Common myeloid progenitor, CD34-positive (primary cell): Measurements from ENCODE around the gene CLSTN3.

Experiments used
- CTCF ChIA-PET: fragments of 350-600 bp; sonication (Branson Sonifier 250); formaldehyde crosslinking; loops from one replicate; lab custom pipeline; 2021; ENCODE audit warnings: antibody characterized with exemption; lab: Charles Lee
- POLR2A ChIA-PET: fragments of 350-600 bp; sonication (Branson Sonifier 250); formaldehyde crosslinking; loops from one replicate; lab custom pipeline; 2021; ENCODE audit warnings: antibody characterized with exemption; lab: Charles Lee
- DNase-seq, 3 donors: peaks; one replicate each; pipeline versions ENCODE4 v3.0.0 to v3.0.0-alpha.2; 2013
- H3K27ac ChIP-seq, 2 experiments: 1 replicate in 1 of 2; 2 replicates in 1 of 2; pipeline ENCODE4 v1.7.0; 2013; ENCODE audit warnings: inconsistent platforms in 2 of 2, low read length in 2 of 2, mild to moderate bottlenecking in 2 of 2, low read depth in 1 of 2, moderate library complexity in 1 of 2; ENCODE audit not compliant: severe bottlenecking in 2 of 2, insufficient read depth in 1 of 2, poor library complexity in 1 of 2
- H3K27me3 ChIP-seq, 5 experiments: replicated peaks in 2 of 5; 1 replicate in 3 of 5; 2 replicates in 2 of 5; pipeline versions ENCODE4 v1.6.1 to v1.7.0; 2013; ENCODE audit warnings: low read length in 4 of 5, mild to moderate bottlenecking in 2 of 5, moderate library complexity in 2 of 5, inconsistent platforms in 1 of 5; ENCODE audit not compliant: insufficient read depth in 5 of 5, control insufficient read depth in 4 of 5
- H3K36me3 ChIP-seq, 4 experiments: 1 replicate in 2 of 4; 2 replicates in 2 of 4; pipeline versions ENCODE4 v1.6.1 to v1.7.0; 2013; ENCODE audit warnings: low read length in 3 of 4, control low read depth in 1 of 4, mild to moderate bottlenecking in 1 of 4; ENCODE audit not compliant: control insufficient read depth in 4 of 4, insufficient read depth in 4 of 4
- H3K4me1 ChIP-seq, 4 experiments: 1 replicate in 3 of 4; 2 replicates in 1 of 4; pipeline versions ENCODE4 v1.6.1 to v1.7.1; 2013; ENCODE audit warnings: low read length in 3 of 4, mild to moderate bottlenecking in 3 of 4, control low read depth in 1 of 4, inconsistent platforms in 1 of 4, moderate library complexity in 1 of 4; ENCODE audit not compliant: control insufficient read depth in 4 of 4, insufficient read depth in 4 of 4; ENCODE audit errors: control extremely low read depth in 1 of 4
- H3K4me3 ChIP-seq, 7 experiments: 1 replicate in 4 of 7; 2 replicates in 3 of 7; pipeline versions ENCODE4 v1.5.1 to v1.7.0; 2013; ENCODE audit warnings: mild to moderate bottlenecking in 7 of 7, low read length in 6 of 7, moderate library complexity in 6 of 7, inconsistent platforms in 2 of 7, low read depth in 2 of 7, control low read depth in 1 of 7; ENCODE audit not compliant: insufficient read depth in 4 of 7, control insufficient read depth in 1 of 7; ENCODE audit errors: extremely low read depth in 1 of 7
- H3K9me3 ChIP-seq, 5 experiments: 1 replicate in 4 of 5; 2 replicates in 1 of 5; pipeline versions ENCODE4 v1.6.1 to v1.7.1; 2013; ENCODE audit warnings: low read length in 4 of 5, mild to moderate bottlenecking in 2 of 5, inconsistent platforms in 1 of 5, low read depth in 1 of 5, moderate library complexity in 1 of 5; ENCODE audit not compliant: control insufficient read depth in 4 of 5, insufficient read depth in 2 of 5; ENCODE audit errors: control extremely low read depth in 1 of 5
- WGBS: methylation state at CpG from one replicate; pipeline ENCODE4 v1.1.5; 2013; ENCODE audit not compliant: insufficient coverage; 5-methylcytosine and 5-hydroxymethylcytosine counted together

CLSTN3 gene

GRCh38 chr12:7122811-7123769, 7.1 kb upstream of the CLSTN3 start:
- ChIA-PET CTCF (interaction anchor here (0.7 to 6.1 kb wide), 5 partner anchors 11 to 254 kb away, joined by 3 to 27 read pairs (median 3); no protein-coding TSS in a partner anchor), POLR2A (no interaction called here)
- H3K9me3 ChIP-seq = no peaks in the 10 kb centered on the region
- peaks cover 0 to 27% (median 7%) of the 10 kb centered on the region in 4 experiments for H3K36me3 ChIP-seq
- 94% methylated on average over 5 of the region's 7 CpGs for WGBS
- peaks cover 0 to 20% (median 10%) of the 10 kb centered on the region in 4 experiments for H3K4me1 ChIP-seq
- H3K27me3 ChIP-seq = no peaks in the 10 kb centered on the region
- H3K27ac ChIP-seq = no peak overlapping the region
- no peak overlapping the region for H3K4me3 ChIP-seq
- DNase-seq = no peak

GRCh38 chr12:7123806-7124522, 6.2 kb upstream of the CLSTN3 start:
- no peak for DNase-seq
- POLR2A ChIA-PET = no interaction called here
- Histone ChIP-seq H3K9me3 (no peaks in the 10 kb centered on the region), H3K4me3 (no peak overlapping the region), H3K36me3 (peaks cover 0 to 21% (median 4%) of the 10 kb centered on the region in 4 experiments), H3K27ac (no peak overlapping the region), H3K27me3 (no peaks in the 10 kb centered on the region), H3K4me1 (peaks cover 0 to 22% (median 11%) of the 10 kb centered on the region in 4 experiments)
- CTCF ChIA-PET = interaction anchor here (0.7 to 6.1 kb wide), 4 partner anchors 12 to 870 kb away, joined by 3 to 27 read pairs (median 10); no protein-coding TSS in a partner anchor
- 41% methylated on average over 4 of the region's 11 CpGs for WGBS

- peaks cover 0 to 12% (median 2%) of the 10 kb centered on the region in 4 experiments for H3K36me3 ChIP-seq
- no peak for DNase-seq
- 100% methylated on average over 2 of the region's 4 CpGs for WGBS
- H3K9me3 ChIP-seq = no peaks in the 10 kb centered on the region
- H3K27me3 ChIP-seq = no peaks in the 10 kb centered on the region
- ChIA-PET CTCF (interaction anchor here (1.0 to 6.1 kb wide), 4 partner anchors 13 to 22 kb away, joined by 4 to 27 read pairs (median 10); no protein-coding TSS in a partner anchor), POLR2A (no interaction called here)
- H3K4me1 ChIP-seq = peaks cover 0 to 36% (median 25%) of the 10 kb centered on the region in 4 experiments
- no peak overlapping the region for H3K27ac ChIP-seq
- H3K4me3 ChIP-seq = no peak overlapping the region
Measured at GRCh38 chr12:7125632-7126227, 4.4 kb upstream of the CLSTN3 start.

GRCh38 chr12:7127916-7128626, 2.1 kb upstream of the CLSTN3 start:
- H3K4me3 ChIP-seq = no peak overlapping the region
- no peak for DNase-seq
- POLR2A ChIA-PET = no interaction called here
- no peaks in the 10 kb centered on the region for H3K27me3 ChIP-seq
- peak overlapping the region in 1 of 2 experiments; percentile 36 for H3K27ac ChIP-seq
- H3K36me3 ChIP-seq = peaks cover 0 to 4% (median 0%) of the 10 kb centered on the region in 4 experiments
- peaks cover 3 to 50% (median 42%) of the 10 kb centered on the region in 4 experiments for H3K4me1 ChIP-seq
- 96% methylated on average over 14 of the region's 17 CpGs for WGBS
- CTCF ChIA-PET = interaction anchor here (1.7 kb wide), 1 partner anchor 13 kb away, joined by 3 read pairs; no protein-coding TSS in a partner anchor
- H3K9me3 ChIP-seq = no peaks in the 10 kb centered on the region

GRCh38 chr12:7128681-7129286, 1.4 kb upstream of the CLSTN3 start, which contains the start of gene RBP5:
Gene RBP5 (minus strand): TSS chr12:7128889. CDS start chr12:7128775, 114 bp downstream.
- WGBS = 96% methylated on average over 4 of the region's 7 CpGs
- CTCF ChIA-PET = interaction anchor here (1.7 kb wide), 1 partner anchor 12 kb away, joined by 3 read pairs; no protein-coding TSS in a partner anchor

More at GRCh38 chr12:7128681-7129286, 1.4 kb upstream of the CLSTN3 start, which contains the start of gene RBP5:
- H3K9me3 ChIP-seq = no peaks in the 10 kb centered on the region
- POLR2A ChIA-PET = interaction anchor here (0.6 kb wide), 1 partner anchor 484 kb away, joined by 3 read pairs; no protein-coding TSS in a partner anchor
- peaks cover 0 to 9% (median 2%) of the 10 kb centered on the region in 4 experiments for H3K36me3 ChIP-seq
- no peak for DNase-seq
- peaks cover 3 to 43% (median 39%) of the 10 kb centered on the region in 4 experiments for H3K4me1 ChIP-seq
- peak within 1 kb of the TSS in 1 of 2 experiments; percentile 36 for H3K27ac ChIP-seq
- H3K27me3 ChIP-seq = no peaks in the 10 kb centered on the region
- H3K4me3 ChIP-seq = peak within 1 kb of the TSS; percentile 41 to 86 (median 71)
